Measurements from ENCODE around the gene IL22RA1. TPM values are rescaled to one million over a fixed set of nuclear protein-coding genes. Genes with fewer than 3 reads are reported as not detected.

The IL22RA1 gene
- total RNA-seq, 1 experiment from 2014 or later = 1.2 TPM

DNA sequence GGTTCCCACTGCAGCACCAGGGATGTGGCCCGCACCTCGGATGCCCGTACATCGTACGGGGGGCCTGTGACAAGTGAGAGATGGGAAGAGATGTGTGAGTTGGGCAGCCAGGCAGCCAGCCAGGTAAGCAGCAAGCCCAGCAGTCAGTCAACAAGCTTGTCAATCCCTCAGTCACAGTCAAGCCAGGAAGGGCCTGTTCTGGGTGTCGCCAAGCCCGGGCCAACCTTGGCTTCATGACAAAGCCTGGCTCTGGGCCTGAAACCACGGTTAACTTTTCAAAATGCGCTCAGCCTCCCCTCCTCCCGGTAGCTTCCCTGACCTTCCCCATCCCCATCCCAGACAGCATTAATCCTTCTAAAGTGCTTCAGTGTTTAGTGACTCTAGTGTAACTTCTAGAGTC, 62.8 kb downstream of the IL22RA1 start:
- intact Hi-C loops (cut with micrococcal nuclease) = no loop called here
- no TSS peak for BruUV-seq (replicated peaks)
- Histone ChIP-seq H3K4me2 (ENCODE audit: low read length) (no peak overlapping the region), H3K79me2 (ENCODE audit: low read length) (no peaks in the 10 kb centered on the region), H3K36me3 (ENCODE audit: low read depth, low read length) (no peaks in the 10 kb centered on the region), H3K27me3 (ENCODE audit: low read length) (no peaks in the 10 kb centered on the region), H3K4me1 (ENCODE audit: insufficient read depth, low read length) (no peaks in the 10 kb centered on the region), H3F3A (ENCODE audit: low read length, unreplicated experiment) (no peaks in the 10 kb centered on the region), H3K9ac (ENCODE audit: low read length) (no peak overlapping the region), H3K9me3 (ENCODE audit: low read length) (no peaks in the 10 kb centered on the region), H2AFZ (ENCODE audit: low read length) (no peak overlapping the region), H4K20me1 (ENCODE audit: low read length) (no peaks in the 10 kb centered on the region), H3K27ac (ENCODE audit: low read length) (no peak overlapping the region), H3K4me3 (ENCODE audit: low read length) (no peak overlapping the region), H3K9me2 (replicated peaks; ENCODE audit: low read length) (no peaks in the 10 kb centered on the region)
- DNase-seq (no peak), ATAC-seq (no peak)
- CTCF ChIA-PET = no interaction called here
- TF ChIP-seq EZH2 (IDR thresholded peaks at IDR 0.05; ENCODE audit: low read length, unreplicated experiment) (no peak), EZH2phosphoT487 (IDR thresholded peaks at IDR 0.05; ENCODE audit: borderline replicate concordance, low read length) (no peak)
- TF ChIP-seq, protein P1, sequence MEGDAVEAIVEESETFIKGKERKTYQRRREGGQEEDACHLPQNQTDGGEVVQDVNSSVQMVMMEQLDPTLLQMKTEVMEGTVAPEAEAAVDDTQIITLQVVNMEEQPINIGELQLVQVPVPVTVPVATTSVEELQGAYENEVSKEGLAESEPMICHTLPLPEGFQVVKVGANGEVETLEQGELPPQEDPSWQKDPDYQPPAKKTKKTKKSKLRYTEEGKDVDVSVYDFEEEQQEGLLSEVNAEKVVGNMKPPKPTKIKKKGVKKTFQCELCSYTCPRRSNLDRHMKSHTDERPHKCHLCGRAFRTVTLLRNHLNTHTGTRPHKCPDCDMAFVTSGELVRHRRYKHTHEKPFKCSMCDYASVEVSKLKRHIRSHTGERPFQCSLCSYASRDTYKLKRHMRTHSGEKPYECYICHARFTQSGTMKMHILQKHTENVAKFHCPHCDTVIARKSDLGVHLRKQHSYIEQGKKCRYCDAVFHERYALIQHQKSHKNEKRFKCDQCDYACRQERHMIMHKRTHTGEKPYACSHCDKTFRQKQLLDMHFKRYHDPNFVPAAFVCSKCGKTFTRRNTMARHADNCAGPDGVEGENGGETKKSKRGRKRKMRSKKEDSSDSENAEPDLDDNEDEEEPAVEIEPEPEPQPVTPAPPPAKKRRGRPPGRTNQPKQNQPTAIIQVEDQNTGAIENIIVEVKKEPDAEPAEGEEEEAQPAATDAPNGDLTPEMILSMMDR (conservative IDR thresholded peaks at IDR 0.05; ENCODE audit: low read depth, low read length) = no peak
- POLR2A ChIA-PET (ENCODE audit: unreplicated experiment) = no interaction called here

DNA sequence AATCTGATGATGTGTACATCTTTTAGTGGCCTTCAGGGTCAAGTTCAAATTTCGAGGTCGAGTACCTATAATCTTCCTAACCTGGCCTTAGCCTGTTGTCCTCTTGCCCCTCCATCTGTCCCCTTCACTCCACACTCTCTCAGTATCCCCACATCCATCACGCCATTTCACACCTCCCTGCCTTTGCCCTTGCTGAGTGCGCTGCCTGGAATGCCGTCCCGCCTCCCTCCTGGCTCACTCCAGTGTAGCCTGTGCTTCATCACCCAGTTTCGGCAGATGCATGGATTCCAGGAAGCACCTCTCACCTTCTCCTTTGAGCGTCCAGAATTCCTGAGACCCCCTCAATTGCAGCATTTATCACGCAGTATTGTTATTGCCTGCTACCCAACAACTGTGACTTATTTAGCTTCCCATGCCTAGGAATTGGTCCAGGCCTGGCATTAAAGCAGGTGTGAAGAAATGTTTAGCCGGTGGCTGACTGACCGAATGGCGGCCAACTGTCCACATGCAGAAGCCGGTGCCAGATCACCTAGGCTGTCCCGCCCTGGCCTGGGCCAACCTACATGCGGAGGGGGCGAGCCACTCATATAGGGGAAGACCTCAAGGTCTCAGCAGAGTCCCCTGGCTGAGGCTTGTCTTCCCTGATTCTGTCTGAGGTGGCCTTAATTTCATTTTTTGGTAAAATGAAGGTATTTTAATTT, 65.5 kb downstream of the IL22RA1 start:
- H3K4me2 ChIP-seq (ENCODE audit: low read length) = no peak overlapping the region
- no peak overlapping the region for H3K27ac ChIP-seq (ENCODE audit: low read length)
- BruUV-seq (replicated peaks) = no TSS peak
- TF ChIP-seq EZH2phosphoT487 (IDR thresholded peaks at IDR 0.05; ENCODE audit: borderline replicate concordance, low read length) = no peak
- no peak for TF ChIP-seq EZH2 (IDR thresholded peaks at IDR 0.05; ENCODE audit: low read length, unreplicated experiment)
- TF ChIP-seq, protein P1 (conservative IDR thresholded peaks at IDR 0.05; ENCODE audit: low read depth, low read length) = no peak
- H3K4me1 ChIP-seq (ENCODE audit: insufficient read depth, low read length) = no peaks in the 10 kb centered on the region
- no peaks in the 10 kb centered on the region for H4K20me1 ChIP-seq (ENCODE audit: low read length)
- ChIA-PET CTCF (no interaction called here), POLR2A (ENCODE audit: unreplicated experiment) (no interaction called here)
- no peak overlapping the region for H3K4me3 ChIP-seq (ENCODE audit: low read length)
- DNase-seq (no peak), ATAC-seq (no peak)
- no peak overlapping the region for H2AFZ ChIP-seq (ENCODE audit: low read length)
- intact Hi-C loops (cut with micrococcal nuclease) = no loop called here
- H3K79me2 ChIP-seq (ENCODE audit: low read length) = no peaks in the 10 kb centered on the region
- H3K27me3 ChIP-seq (ENCODE audit: low read length) = no peaks in the 10 kb centered on the region
- H3K36me3 ChIP-seq (ENCODE audit: low read depth, low read length) = no peaks in the 10 kb centered on the region
- H3K9ac ChIP-seq (ENCODE audit: low read length) = no peak overlapping the region
- no peaks in the 10 kb centered on the region for H3K9me3 ChIP-seq (ENCODE audit: low read length)
- no peaks in the 10 kb centered on the region for H3K9me2 ChIP-seq (replicated peaks; ENCODE audit: low read length)
- H3F3A ChIP-seq (ENCODE audit: low read length, unreplicated experiment) = no peaks in the 10 kb centered on the region

DNA sequence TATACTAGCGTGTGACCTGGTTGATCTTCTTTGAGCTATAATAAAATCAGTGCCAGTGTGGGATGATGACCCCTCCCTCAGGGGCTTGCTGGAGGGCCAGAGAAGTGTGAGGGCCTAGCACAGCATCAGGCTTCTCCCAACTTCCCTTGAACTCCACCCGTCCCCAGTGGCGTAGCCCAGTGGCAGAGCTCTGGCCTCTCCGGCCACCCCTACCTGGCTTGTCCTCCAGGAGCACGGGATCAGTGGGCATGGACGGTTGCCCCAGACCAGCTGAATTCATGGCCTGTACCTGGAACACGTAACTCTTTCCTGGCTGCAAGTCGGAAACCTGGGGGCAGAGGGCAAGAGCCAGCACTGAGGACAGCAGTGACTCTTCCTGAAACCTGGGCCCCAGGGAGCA, 67.0 kb downstream of the IL22RA1 start:
- Histone ChIP-seq H3K9ac (ENCODE audit: low read length) (no peak overlapping the region), H3K79me2 (ENCODE audit: low read length) (no peaks in the 10 kb centered on the region), H4K20me1 (ENCODE audit: low read length) (no peaks in the 10 kb centered on the region), H3K36me3 (ENCODE audit: low read depth, low read length) (no peaks in the 10 kb centered on the region), H3K27ac (ENCODE audit: low read length) (no peak overlapping the region), H3F3A (ENCODE audit: low read length, unreplicated experiment) (no peaks in the 10 kb centered on the region), H3K4me1 (ENCODE audit: insufficient read depth, low read length) (no peaks in the 10 kb centered on the region; the same call in 1 of the 2 replicates), H3K9me2 (replicated peaks; ENCODE audit: low read length) (no peaks in the 10 kb centered on the region), H3K27me3 (ENCODE audit: low read length) (no peaks in the 10 kb centered on the region), H3K9me3 (ENCODE audit: low read length) (no peaks in the 10 kb centered on the region), H3K4me2 (ENCODE audit: low read length) (no peak overlapping the region), H3K4me3 (ENCODE audit: low read length) (no peak overlapping the region), H2AFZ (ENCODE audit: low read length) (no peak overlapping the region)
- intact Hi-C loops (cut with micrococcal nuclease) = no loop called here
- ChIA-PET CTCF (no interaction called here), POLR2A (ENCODE audit: unreplicated experiment) (no interaction called here)
- DNase-seq = no peak
- no peak for ATAC-seq
- BruUV-seq (replicated peaks) = no TSS peak
- TF ChIP-seq EZH2phosphoT487 (IDR thresholded peaks at IDR 0.05; ENCODE audit: borderline replicate concordance, low read length) (no peak), EZH2 (IDR thresholded peaks at IDR 0.05; ENCODE audit: low read length, unreplicated experiment) (no peak)
- TF ChIP-seq, protein P1 (conservative IDR thresholded peaks at IDR 0.05; ENCODE audit: low read depth, low read length) = no peak

Measured in PC-3 (cell line).